ENCODE measurements around the gene TAPT1.

DNA sequence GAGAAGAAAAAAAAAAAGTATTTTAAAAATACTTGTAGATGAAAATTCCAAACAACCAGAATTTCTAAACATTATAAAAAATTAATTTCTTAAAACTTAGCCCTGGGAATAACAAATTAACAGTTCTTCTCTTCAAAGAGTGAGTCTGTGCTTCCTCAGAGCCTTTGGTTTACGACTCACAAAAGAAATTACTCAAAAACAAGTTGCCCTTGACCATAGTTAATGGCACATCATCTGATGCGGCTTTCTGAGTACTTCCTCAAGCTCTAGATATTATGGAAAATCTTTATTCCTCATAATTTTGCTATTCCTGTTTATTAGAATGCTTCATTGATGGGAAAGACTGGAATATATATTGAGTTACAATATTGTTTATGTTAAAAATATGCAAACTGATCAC lies 23.7 kb downstream of the TAPT1 start:
- TF ChIP-seq, protein P1, sequence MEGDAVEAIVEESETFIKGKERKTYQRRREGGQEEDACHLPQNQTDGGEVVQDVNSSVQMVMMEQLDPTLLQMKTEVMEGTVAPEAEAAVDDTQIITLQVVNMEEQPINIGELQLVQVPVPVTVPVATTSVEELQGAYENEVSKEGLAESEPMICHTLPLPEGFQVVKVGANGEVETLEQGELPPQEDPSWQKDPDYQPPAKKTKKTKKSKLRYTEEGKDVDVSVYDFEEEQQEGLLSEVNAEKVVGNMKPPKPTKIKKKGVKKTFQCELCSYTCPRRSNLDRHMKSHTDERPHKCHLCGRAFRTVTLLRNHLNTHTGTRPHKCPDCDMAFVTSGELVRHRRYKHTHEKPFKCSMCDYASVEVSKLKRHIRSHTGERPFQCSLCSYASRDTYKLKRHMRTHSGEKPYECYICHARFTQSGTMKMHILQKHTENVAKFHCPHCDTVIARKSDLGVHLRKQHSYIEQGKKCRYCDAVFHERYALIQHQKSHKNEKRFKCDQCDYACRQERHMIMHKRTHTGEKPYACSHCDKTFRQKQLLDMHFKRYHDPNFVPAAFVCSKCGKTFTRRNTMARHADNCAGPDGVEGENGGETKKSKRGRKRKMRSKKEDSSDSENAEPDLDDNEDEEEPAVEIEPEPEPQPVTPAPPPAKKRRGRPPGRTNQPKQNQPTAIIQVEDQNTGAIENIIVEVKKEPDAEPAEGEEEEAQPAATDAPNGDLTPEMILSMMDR (IDR thresholded peaks at IDR 0.05; ENCODE audit: low read length): no peak
- no peak for TF ChIP-seq EZH2 (IDR thresholded peaks at IDR 0.05; ENCODE audit: borderline replicate concordance, low read length)

Measured in OCI-LY1 (cell line).